H1 (cell line): ENCODE measurements around the gene APLN.

Source experiments
- CTCF ChIP-seq, 3 experiments: IDR thresholded peaks; 1 replicate in 2 of 3; 2 replicates in 1 of 3; pipeline versions ENCODE4 v1.5.1 to v1.6.1; 2011; ENCODE audit warnings: low read length in 3 of 3, mild to moderate bottlenecking in 3 of 3, inconsistent platforms in 2 of 3, low read depth in 1 of 3, moderate library complexity in 1 of 3; ENCODE audit not compliant: insufficient read depth in 1 of 3; ENCODE audit errors: control extremely low read depth in 1 of 3
- RXRA ChIP-seq: IDR thresholded peaks from 2 replicates; pipeline ENCODE4 v1.6.1; 2011; ENCODE audit warnings: low read depth, mild to moderate bottlenecking, low read length, moderate library complexity; ENCODE audit not compliant: insufficient read depth

- TF ChIP-seq CTCF (IDR thresholded peaks at IDR 0.05; ENCODE audit: control extremely low read depth in 1 of 3, insufficient read depth in 1 of 3, low read depth in 1 of 3, low read length in 3 of 3) (no peak), RXRA (no peak)
Measured at GRCh38 chrX:129659141-129659540, 4.4 kb upstream of the APLN start.
